ENCODE data around the gene KCNH1.

The KCNH1 gene

DNA sequence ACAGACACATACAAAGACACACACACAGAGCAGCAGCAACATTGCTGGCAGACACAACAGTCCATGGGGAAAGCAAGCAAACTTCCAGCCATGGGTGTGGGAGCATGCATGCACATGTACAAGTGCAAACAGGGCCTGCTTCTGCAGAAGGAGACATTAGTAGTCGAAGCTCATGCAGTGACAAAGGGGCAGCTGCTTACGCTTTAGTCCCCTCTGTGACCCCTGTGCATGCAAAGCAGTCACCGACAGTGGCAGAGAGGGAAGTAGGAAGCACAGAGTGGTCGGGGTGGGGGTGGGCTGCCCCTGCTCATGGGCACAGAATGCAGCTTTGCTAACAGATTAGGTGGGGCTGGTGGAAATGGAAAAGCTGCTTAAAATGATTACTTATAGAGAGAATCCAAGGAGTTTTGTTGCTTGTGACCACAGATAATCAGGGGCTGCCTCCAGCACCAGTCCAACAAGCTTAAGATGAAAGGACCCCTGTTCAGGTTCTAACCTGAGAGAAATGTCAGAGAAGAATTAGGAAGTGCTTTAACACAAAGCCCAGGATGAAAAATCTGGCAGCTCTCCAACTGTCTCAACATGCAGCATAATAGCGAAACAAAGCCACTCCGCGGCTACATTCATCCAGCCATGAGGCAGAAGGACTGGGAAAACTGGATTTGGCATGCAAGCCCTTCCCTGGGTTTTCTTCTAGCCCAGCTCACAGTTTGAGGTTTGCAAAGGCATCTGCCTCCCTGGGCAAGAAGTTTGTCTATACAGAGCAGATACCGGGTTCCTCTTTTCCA is 378.9 kb downstream of the KCNH1 start:
- TF ChIP-seq MYC (IDR thresholded peaks at IDR 0.05; ENCODE audit: low read depth, low read length) (no peak), POLR2A (IDR thresholded peaks at IDR 0.05; ENCODE audit: extremely low read depth, insufficient read length) (no peak)
- TF ChIP-seq, protein P1, sequence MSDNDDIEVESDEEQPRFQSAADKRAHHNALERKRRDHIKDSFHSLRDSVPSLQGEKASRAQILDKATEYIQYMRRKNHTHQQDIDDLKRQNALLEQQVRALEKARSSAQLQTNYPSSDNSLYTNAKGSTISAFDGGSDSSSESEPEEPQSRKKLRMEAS (IDR thresholded peaks at IDR 0.05; ENCODE audit: low read depth, low read length): no peak
- TF ChIP-seq, protein P2, sequence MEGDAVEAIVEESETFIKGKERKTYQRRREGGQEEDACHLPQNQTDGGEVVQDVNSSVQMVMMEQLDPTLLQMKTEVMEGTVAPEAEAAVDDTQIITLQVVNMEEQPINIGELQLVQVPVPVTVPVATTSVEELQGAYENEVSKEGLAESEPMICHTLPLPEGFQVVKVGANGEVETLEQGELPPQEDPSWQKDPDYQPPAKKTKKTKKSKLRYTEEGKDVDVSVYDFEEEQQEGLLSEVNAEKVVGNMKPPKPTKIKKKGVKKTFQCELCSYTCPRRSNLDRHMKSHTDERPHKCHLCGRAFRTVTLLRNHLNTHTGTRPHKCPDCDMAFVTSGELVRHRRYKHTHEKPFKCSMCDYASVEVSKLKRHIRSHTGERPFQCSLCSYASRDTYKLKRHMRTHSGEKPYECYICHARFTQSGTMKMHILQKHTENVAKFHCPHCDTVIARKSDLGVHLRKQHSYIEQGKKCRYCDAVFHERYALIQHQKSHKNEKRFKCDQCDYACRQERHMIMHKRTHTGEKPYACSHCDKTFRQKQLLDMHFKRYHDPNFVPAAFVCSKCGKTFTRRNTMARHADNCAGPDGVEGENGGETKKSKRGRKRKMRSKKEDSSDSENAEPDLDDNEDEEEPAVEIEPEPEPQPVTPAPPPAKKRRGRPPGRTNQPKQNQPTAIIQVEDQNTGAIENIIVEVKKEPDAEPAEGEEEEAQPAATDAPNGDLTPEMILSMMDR (IDR thresholded peaks at IDR 0.05; ENCODE audit: low read depth, low read length): no peak
- no peak overlapping the region for H3K4me3 ChIP-seq (ENCODE audit: low read depth, low read length)
- DNase-seq (ENCODE audit: low read depth): no peak

DNA sequence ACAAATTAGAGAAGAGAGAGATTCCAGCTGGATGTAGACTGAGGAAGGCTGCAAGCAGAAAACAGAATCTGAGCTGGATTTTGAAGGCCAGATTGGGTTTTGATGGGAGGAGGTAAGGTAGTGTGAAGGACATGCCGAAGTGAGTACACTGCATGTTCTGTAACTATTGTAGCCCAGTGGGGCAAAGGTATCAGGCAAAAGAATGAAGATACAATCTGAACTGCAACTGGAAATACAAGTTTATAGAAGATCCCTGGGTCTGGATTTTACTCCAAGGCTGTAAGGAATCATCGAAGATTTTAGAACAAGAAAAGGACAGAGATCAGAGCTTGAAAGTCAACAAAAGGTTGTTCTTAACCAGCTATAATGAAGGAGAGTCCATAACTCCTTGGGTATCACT is 382.0 kb downstream of the KCNH1 start:
- TF ChIP-seq, protein P2 (IDR thresholded peaks at IDR 0.05; ENCODE audit: low read depth, low read length): no peak
- TF ChIP-seq MYC (IDR thresholded peaks at IDR 0.05; ENCODE audit: low read depth, low read length): no peak
- no peak for TF ChIP-seq POLR2A (IDR thresholded peaks at IDR 0.05; ENCODE audit: extremely low read depth, insufficient read length)
- TF ChIP-seq, protein P1 (IDR thresholded peaks at IDR 0.05; ENCODE audit: low read depth, low read length): no peak
- H3K4me3 ChIP-seq (ENCODE audit: low read depth, low read length): no peak overlapping the region
- DNase-seq (ENCODE audit: low read depth): no peak

DNA sequence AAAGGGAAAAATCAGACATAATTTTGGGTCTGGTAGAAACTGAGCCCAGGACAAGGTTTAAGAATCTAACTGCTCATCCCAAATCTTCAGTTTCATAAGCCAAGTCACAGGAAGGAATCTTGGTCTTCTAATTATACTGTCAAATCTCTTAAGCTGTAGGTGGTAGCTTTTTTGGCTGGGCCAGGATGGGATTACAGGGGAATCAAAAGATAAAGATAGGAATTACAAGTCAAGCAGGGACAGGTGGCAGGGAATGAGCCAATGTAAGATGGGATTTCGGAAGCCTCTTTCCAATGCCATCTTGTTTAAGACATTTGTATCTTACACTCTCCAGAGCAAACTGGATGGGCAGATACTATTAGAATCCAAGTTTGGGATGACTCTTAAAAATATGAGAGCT is 383.5 kb downstream of the KCNH1 start:
- no peak for DNase-seq (ENCODE audit: low read depth)
- TF ChIP-seq POLR2A (IDR thresholded peaks at IDR 0.05; ENCODE audit: extremely low read depth, insufficient read length): no peak
- TF ChIP-seq, protein P2 (IDR thresholded peaks at IDR 0.05; ENCODE audit: low read depth, low read length): no peak
- TF ChIP-seq MYC (IDR thresholded peaks at IDR 0.05; ENCODE audit: low read depth, low read length): no peak
- TF ChIP-seq, protein P1 (IDR thresholded peaks at IDR 0.05; ENCODE audit: low read depth, low read length): no peak
- no peak overlapping the region for H3K4me3 ChIP-seq (ENCODE audit: low read depth, low read length)

DNA sequence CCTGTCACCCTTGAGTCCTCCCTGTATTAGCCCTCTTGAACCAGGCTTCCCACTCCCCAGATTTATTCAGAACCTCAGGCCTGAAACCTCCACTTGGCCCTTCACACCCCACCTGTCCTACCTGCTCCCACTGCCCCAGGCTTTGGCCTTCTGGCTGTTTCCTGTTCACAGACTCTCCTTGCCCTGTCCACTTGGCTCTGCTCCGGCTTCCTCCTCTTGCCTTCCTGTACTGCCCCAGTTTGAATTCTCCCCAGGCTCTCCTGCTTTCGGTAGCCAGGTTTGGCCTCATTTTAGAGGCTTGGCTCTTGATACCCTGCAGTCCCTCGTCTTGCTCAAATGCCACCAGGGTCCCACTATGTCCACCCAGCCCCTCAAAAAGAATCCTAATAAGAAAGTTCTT is 385.2 kb downstream of the KCNH1 start:
- no peak overlapping the region for H3K4me3 ChIP-seq (ENCODE audit: low read depth, low read length)
- no peak for DNase-seq (ENCODE audit: low read depth)

DNA sequence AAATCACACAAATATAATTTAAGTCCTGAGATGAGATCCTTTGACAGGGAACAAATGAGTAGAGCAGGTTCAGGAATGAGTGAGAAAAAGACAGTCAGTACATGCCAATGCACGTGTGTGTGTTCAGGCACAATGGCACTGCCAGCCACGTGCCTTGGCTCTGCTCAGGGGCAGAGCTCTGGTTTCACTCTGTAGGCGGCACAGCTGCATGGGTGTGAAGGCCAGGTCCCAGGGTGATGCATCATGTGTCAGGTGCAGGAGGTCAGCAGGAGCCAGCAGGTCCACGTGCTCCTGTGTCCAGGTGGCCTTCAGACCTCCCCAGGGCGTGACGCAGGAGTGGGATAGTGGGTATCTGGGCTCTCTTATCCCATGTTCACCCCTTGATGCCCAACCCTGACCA is 386.1 kb downstream of the KCNH1 start:
- H3K4me3 ChIP-seq (ENCODE audit: low read depth, low read length): no peak overlapping the region
- TF ChIP-seq, protein P1 (IDR thresholded peaks at IDR 0.05; ENCODE audit: low read depth, low read length): no peak
- TF ChIP-seq, protein P2 (IDR thresholded peaks at IDR 0.05; ENCODE audit: low read depth, low read length): no peak
- TF ChIP-seq POLR2A (IDR thresholded peaks at IDR 0.05; ENCODE audit: extremely low read depth, insufficient read length): no peak
- TF ChIP-seq MYC (IDR thresholded peaks at IDR 0.05; ENCODE audit: low read depth, low read length): no peak
- no peak for DNase-seq (ENCODE audit: low read depth)

More for the DNA sequence above, 385.2 kb downstream of the KCNH1 start:
- TF ChIP-seq, protein P1 (IDR thresholded peaks at IDR 0.05; ENCODE audit: low read depth, low read length): no peak
- no peak for TF ChIP-seq MYC (IDR thresholded peaks at IDR 0.05; ENCODE audit: low read depth, low read length)
- TF ChIP-seq, protein P2 (IDR thresholded peaks at IDR 0.05; ENCODE audit: low read depth, low read length): no peak
- TF ChIP-seq POLR2A (IDR thresholded peaks at IDR 0.05; ENCODE audit: extremely low read depth, insufficient read length): no peak
